ENCODE data around the gene ATP6V1C2.

GRCh38 chr2:10819714-10820314, 98.4 kb downstream of the ATP6V1C2 start:
- TF ChIP-seq CTCF (conservative IDR thresholded peaks at IDR 0.05), result no peak
- TF ChIP-seq ZFX (IDR thresholded peaks at IDR 0.05), result no peak
